RCC 7860 (cell line): ENCODE data around the gene MRPL57.
"Not testable (repeated sequence)": the region's sequence is repeated elsewhere in the genome, so short reads cannot be mapped to it uniquely, and the experiment has no call there.

Experiments used
- DNase-seq: peaks from one replicate; pipeline ENCODE4 v3.0.0-alpha.2; 2015; ENCODE audit warnings: low spot score
- FAIRE-seq: peaks from 2 replicates; lab custom pipeline; 2012; peaks lifted over from hg19 to GRCh38; lab: Jason Lieb, UNC

The MRPL57 gene

DNA sequence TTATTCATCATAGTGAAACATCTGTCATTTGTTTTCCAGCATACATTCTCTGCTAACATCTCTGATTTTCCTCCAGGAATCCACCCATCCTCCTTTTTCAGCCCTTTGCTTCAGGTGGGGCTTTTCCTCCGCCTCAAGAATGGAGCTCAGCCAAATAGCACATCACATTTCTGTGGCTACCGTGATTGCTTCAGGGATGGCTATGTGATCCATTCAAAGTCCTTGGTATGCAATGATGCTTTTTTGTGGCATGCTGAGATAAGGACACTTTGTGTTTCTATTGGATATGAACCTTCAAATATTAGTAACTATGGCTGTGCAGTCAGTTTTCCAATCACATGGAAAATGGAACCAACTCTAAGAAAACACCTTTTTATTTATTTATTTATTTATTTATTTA lies 18.3 kb downstream of the MRPL57 start:
- FAIRE-seq, DNase-seq: not testable (repeated sequence)

DNA sequence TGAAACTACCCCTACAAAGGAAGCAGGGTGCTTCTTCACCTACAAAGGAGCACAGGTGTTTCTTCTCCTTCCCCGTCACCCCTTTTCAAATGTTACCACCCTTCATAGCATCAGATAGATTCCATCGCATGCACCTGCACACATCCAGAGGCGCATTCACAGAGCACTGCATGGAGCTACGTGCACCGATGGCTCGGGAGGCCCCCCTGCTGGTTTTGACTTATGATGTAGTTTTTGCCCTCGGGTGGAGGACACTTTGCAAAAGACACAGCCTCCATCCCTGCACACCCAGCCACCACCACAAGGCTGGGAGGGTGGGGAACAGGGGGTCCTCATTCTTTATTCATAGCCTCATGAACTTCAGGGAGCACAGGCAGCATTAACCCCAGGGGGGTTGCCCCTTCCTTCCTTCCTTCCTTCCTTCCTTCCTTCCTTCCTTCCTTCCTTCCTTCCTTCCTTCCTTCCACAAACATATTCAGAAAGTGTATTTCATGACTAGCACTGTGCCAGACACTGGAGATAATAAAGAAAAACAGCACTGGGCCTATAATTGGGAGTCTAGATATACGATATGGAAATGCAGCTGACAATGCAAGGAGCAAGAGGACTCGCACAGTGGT lies 21.3 kb downstream of the MRPL57 start:
- not testable (repeated sequence) for FAIRE-seq

DNA sequence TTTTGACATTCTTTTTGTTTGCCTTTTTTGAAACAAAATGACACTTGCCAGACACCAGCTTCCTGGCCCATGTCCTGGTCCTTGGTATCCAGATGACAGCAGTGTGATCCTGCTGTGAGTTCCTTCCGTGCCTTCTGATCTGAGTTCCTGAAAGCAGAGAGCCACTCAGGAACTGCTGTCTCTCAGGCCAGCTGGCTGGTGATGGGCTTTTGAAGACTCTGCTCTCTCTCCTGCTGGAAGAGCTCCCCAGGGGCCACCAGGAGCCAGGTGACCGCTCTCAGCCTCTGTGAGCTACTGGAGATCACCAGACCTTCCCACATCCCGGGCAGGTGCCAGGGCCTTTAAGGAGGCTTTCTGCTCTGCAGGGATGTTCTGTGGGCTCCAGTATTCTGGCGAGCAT lies 21.9 kb downstream of the MRPL57 start:
- DNase-seq, FAIRE-seq: not testable (repeated sequence)

More for the DNA sequence above, 21.3 kb downstream of the MRPL57 start:
- not testable (repeated sequence) for DNase-seq

DNA sequence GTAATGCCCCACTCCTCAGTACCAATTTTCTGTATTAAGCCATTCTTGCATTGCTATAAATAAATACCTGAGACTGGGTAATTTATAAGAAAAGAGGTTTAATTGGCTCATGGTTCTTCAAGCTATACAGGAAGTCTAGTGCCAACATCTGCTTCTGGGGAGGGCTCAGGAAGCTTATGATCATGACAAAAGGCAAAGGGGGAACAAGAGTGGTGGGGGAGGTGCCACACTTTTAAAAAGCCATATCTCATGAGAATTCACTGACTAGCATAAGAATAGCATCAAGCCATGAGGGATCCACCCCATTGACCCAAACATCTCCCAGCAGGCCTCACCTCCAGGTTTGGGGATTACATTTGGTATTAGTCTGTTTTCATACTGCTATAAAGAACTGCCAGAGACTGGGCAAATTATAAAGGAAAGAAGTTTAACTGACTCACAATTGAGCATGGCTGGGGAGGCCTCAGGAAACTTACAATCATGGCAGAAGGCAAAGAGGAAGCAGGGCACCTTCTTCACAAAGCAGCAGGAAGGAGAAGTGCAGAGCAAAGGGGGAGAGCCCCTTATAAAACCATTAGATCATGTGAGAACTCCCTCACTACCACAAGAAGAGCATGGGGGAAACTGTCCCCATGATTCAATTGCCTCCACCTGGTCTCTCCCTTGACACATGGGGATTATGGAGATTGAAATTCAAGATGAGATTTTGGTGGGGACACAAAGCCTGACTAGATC lies 25.2 kb downstream of the MRPL57 start:
- not testable (repeated sequence) for FAIRE-seq, DNase-seq

DNA sequence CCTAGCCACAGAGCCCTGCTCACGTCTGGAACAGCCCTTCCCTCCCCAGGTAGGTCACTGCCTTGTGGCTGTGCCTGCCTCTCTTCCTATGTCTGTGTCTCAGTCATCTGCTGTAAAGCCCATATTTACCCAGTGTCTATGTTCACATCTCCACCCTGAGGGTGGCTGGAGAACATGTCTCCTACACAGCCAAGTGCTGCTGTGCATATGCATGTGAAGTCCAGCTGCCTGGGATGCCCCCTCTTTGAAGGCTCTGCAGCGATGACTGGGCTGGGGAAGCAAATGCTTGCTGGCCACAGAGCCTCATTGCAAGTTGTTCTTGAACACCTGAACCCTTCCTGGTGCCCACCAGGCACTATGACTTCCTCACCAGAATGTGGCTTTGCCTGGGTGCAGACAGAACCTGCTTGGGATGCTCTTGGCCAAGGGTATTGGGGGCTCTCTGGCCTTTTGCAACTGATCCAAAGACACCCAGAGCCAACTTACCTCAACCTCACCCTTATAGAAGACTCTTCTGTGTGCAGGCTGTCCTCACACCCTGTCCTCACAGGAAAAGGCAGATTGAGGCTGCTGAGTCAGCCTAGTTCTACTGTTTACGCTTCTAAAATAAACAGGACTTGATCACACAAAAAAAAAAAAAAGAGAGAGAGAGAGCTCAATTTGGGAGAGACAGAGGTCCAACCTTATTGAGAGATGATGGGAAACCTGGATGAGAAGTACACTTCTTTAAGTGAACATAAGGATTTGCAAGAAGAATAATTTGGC lies 26.5 kb downstream of the MRPL57 start:
- no peak for FAIRE-seq
- DNase-seq: no peak

DNA sequence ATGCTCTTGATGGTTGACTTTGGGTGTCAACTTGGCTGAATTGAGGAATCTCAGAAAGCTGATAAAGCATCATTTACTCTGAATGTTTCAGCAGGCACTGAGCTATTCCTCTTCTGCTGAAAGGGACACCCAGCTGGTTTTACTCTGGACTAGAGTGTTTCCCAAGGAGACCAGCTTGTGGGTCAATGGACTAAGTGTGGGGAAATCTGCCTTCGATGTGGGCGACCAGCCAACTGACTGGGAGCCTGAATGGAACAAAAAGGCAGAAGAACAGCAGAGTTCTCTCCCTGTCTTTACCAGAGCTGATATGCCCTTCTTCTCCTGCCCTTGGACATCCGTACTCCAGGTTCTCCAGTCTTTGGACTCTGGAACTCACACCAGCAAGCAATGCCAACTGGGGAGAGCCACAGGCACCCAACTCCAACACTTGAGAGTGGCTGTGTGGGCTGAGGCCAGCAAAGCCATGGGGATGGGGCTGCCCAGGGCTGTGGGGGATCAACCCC lies 32.2 kb downstream of the MRPL57 start:
- DNase-seq (no peak), FAIRE-seq (no peak)

DNA sequence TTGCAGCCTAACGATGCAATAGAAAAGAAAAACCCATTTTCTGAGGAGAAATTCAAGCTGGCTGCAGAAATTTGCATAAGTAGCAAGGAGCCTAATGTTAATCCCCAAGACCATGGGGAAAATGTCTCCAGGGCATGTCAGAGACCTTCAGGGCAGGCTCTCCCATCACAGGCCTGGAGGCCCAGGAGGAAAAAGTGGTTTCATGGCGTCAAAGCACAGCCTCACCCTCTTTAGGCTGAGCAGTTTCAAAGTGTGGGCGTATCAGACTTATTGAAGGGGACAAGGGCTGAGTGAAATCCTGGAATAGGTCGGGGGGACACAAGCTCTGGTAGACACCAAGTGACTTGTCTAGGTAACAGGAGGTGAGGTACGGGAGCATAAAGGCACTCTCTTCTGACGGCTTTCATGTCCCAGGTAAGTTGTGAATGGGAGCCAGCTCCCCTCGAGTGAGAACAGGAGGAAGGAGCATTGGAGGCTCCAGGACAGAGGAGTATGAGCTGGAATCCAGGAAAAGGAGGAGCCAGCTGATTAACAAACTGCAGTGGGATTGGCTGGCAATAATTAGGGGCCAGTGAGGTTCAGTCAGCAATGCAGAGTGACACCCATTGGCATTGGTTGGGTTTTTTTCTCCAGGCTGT lies 35.8 kb downstream of the MRPL57 start:
- DNase-seq (no peak), FAIRE-seq (no peak)

DNA sequence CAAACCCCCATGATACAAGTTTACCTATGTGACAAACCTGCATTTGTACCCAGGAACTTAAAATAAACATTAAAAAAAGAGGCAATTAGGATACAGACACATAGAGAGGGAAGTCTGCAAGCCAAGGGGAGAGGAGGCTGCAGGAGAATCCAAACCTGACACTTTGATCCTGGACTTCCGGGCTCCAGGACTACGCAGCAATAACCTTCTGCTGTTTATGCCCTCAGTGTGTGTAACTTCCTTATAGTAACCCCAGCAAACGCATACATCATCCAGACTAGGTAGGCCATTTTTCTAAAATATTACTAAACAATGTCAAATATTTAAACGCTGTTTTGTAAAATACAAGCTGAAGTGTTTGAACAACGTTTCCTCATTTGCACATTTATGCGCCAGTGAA lies 39.0 kb downstream of the MRPL57 start:
- not testable (repeated sequence) for DNase-seq, FAIRE-seq

DNA sequence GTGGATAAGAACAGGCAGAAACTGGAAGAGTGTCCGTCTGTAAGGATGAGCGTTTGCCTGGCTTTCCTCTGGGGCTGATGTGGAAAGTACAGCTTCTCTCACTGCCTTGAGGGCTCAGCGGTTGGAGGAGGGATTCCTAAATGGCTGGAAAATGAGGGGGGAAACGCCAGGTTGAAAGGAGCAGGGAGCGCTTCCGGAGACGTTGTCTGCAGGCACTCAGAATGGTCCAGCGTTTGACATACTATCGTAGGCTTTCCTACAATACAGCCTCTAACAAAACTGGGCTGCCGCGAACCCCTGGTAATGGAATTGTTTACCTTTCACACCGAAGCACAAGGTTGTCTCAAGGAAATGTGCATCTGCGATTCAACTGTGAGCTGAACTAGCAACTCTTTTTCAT lies 39.9 kb downstream of the MRPL57 start:
- DNase-seq: no peak
- FAIRE-seq: no peak

DNA sequence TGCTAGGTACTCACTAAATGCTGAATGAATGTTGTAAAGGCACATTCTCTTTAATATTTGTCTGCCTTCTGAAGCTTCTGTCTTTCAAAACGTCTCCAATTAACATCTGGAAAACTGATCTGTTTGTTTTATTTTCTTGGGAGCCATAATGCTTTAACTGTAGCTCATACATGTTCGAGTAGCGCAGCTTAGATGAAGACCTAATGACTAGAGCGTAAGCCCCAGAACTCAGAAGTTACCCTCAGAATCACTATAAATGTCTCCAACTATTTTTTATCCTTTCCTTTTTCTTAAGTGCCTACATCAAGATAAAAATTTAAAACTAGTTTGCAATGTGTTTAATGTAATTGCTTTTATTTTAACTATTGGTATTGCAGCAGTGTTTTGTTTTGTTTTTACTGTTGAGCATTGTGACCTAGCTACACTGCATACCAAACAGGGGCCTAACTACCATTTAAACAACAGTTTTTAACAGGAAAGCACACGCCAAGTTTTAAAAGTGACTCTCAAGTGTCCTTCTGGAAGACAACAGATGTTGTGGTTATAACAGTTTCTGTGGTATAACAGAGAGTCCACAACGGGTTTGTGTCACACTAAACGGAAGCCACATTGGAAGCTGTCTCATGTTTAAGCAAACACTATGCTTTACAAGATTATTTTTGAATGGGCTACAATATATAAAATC lies 42.0 kb downstream of the MRPL57 start:
- DNase-seq: no peak
- FAIRE-seq: no peak

DNA sequence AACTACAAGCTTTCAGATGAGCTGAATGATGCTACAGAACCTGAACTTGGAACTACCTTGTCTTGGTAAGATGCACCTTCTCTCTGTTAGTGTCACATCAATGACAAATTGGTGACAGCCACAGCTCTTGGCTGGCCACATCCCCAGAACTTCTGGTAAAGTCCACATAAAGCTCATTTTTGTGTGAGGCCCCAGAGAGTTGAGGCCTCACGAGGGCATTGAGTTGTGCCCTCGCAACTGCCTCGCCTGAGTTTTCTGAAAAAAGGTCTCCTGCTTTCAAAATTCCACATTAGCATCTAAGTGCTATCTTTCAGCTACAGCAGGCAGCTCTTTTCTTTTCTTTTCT lies 42.6 kb downstream of the MRPL57 start:
- no peak for DNase-seq
- no peak for FAIRE-seq

DNA sequence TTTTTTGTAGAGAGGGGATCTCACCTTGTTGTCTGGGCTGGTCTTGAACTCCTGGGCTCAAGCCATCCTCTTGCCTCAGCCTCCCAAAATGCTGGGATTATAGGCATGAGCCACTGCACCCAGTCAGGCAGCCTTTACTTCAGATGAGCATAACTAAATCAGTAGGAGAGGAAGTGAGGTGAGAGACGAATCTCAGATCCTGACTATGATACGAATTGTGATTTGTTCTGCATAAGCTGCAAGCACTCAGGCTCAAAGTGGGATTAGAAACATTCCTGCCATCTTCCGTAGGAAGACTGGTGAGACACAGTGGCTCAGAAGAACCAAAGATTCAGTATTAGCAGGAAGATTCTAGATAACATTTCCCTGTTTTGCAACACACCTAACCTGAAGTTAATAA lies 43.3 kb downstream of the MRPL57 start:
- not testable (repeated sequence) for DNase-seq, FAIRE-seq

DNA sequence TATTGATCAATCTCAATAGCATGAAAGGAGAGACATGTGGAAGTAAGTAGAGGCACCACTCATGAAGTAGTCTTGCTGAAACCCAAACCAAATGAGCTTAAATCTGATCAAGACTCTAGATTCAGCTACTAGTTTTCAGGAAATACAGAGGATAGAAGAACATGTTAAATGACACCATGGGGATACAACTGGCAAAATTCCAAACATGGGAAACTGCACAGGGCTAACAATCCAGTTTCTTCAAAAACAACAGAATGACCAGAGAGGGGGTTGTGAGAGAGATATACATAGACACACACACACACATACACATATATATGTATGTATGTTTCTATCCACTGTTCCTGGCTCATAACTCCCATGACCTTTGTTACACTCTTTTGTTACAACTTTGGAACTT lies 44.8 kb downstream of the MRPL57 start:
- FAIRE-seq (no peak), DNase-seq (no peak)

DNA sequence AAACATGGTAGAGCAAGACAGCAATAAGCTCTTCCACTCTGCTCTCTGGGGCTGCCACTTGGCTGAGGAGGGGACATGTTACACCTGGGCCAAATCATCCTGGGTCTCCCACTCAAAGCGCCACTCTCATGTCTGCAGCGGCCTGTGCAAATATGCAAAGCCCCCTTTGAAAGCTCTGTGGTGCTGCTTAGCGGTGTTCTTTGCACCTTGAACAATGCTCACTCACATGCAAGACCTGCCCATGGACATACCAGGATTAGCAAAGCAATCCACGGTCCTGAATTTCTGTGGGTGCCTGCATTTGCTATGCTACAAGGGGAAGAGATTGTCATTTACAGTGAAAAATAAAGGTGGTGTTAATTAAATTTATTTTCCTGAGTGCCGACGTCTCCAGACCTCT lies 48.6 kb downstream of the MRPL57 start:
- DNase-seq (no peak), FAIRE-seq (no peak)

DNA sequence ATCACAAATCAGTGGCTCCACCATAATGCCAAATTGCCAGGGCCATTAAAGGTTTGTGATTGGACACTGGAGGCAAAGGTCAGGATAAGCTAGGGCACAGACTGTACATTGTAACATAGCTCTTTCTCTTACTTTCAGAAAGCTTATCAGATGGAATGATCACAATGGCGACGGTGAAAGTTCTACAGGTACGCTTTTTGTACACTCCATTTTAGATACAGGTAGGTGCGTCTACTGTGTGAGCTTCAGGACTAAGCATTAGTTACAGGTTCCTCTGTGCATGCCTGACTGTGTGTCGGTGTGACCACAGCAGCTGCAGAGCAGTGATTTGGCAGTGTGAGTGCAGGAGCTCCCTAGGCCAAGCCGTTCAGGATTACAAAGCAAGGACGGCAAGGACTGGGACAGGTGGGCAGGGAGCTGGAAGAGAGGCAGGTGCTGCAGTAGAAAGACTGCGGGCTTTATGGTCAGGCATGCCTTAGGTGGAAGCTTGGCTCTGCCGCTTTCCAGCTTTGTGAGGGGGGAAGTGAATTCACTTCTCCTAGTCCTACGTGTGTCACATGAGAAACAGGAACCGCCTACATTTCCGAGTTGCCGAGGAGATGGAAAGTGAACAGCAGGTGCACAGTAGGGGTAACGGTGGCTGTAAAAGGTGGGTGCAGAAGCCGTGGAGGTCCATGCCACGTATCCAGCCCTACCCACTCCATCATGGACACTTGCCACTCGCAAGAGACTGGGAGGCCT lies 49.6 kb downstream of the MRPL57 start:
- DNase-seq (no peak), FAIRE-seq (no peak)

DNA sequence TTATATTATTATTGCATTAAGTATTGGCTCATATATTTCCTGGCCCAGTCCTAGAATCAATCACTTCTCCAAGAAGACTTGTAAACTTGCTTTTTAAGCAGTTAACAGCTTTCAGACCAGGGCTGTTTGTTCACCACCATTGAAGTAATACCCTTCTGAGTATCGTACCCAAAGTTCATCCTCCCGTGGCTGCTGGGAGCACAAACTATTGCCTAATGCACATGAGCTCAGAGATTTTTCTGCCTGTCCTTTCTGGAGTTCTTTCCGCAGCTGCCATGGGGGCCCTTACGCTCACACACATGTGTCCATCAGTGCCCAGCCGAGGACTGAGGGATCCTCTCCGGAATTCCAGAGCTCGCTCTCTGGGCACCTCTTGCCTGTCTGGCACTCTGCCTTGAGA lies 51.5 kb downstream of the MRPL57 start:
- no peak for FAIRE-seq
- no peak for DNase-seq
